ENCODE measurements around the gene CADM2. TPM values are rescaled to one million over a fixed set of nuclear protein-coding genes. Genes with fewer than 3 reads are reported as not detected.

Gene CADM2
- total and polyA plus RNA-seq, 2 donors (not counting 3 experiments of a cell fraction or from before 2014, with no cell fraction given): not detected

GRCh38 chr3:85387913-85388505, 429.2 kb downstream of the CADM2 start:
- Histone ChIP-seq H3K9me3 (replicated peaks; ENCODE audit: control insufficient read depth, insufficient read depth, low read length) (no peaks in the 10 kb centered on the region), H3K36me3 (ENCODE audit: control insufficient read depth in 2 of 2, extremely low read depth in 1 of 2, insufficient read depth in 2 of 2, low read length in 2 of 2) (no peaks in the 10 kb centered on the region), H3K9ac (replicated peaks; ENCODE audit: extremely low read depth, insufficient read depth, low read length) (no peak overlapping the region), H2AFZ (ENCODE audit: low read depth, low read length) (no peak overlapping the region), H3K9me1 (replicated peaks; ENCODE audit: control insufficient read depth, extremely low read depth, insufficient read depth, low read length) (no peaks in the 10 kb centered on the region), H3K4me1 (ENCODE audit: control insufficient read depth, extremely low read depth, insufficient read depth, low read length) (no peaks in the 10 kb centered on the region), H3K79me2 (ENCODE audit: control insufficient read depth, insufficient read depth, low read length) (no peaks in the 10 kb centered on the region), H4K20me1 (replicated peaks; ENCODE audit: control insufficient read depth, extremely low read depth, insufficient read depth, low read length) (no peaks in the 10 kb centered on the region), H3K4me3 (replicated peaks in 1 of 3; ENCODE audit: insufficient read depth in 1 of 3, low read depth in 1 of 3, low read length in 3 of 3) (no peak overlapping the region), H3K4me2 (ENCODE audit: insufficient read depth, low read length) (no peak overlapping the region), H3K27me3 (ENCODE audit: control insufficient read depth in 2 of 2, insufficient read depth in 2 of 2, low read length in 2 of 2) (no peaks in the 10 kb centered on the region), H3K27ac (ENCODE audit: insufficient read depth, low read depth, low read length) (no peak overlapping the region)
- CTCF ChIA-PET: no interaction called here
- no peak for DNase-seq (ENCODE audit: low read depth, low spot score)
- TF ChIP-seq POLR2A (IDR thresholded peaks at IDR 0.05; ENCODE audit: low read depth, low read length) (no peak), JUN (IDR thresholded peaks at IDR 0.05; ENCODE audit: borderline replicate concordance, insufficient read depth, insufficient read length, low read depth) (no peak), MYC (IDR thresholded peaks at IDR 0.05; ENCODE audit: low read depth, low read length) (no peak), EZH2 (IDR thresholded peaks at IDR 0.05; ENCODE audit: borderline replicate concordance, low read depth, low read length, severe bottlenecking) (no peak), FOS (IDR thresholded peaks at IDR 0.05; ENCODE audit: borderline replicate concordance, insufficient read depth, low read length) (no peak), MAX (IDR thresholded peaks at IDR 0.05; ENCODE audit: insufficient read depth, insufficient read length) (no peak), GATA2 (IDR thresholded peaks at IDR 0.05; ENCODE audit: insufficient read depth, insufficient read length, low read depth, low read length) (no peak), POLR2AphosphoS5 (IDR thresholded peaks at IDR 0.05; ENCODE audit: insufficient read depth, low read depth, low read length) (no peak)
- TF ChIP-seq, protein P1, sequence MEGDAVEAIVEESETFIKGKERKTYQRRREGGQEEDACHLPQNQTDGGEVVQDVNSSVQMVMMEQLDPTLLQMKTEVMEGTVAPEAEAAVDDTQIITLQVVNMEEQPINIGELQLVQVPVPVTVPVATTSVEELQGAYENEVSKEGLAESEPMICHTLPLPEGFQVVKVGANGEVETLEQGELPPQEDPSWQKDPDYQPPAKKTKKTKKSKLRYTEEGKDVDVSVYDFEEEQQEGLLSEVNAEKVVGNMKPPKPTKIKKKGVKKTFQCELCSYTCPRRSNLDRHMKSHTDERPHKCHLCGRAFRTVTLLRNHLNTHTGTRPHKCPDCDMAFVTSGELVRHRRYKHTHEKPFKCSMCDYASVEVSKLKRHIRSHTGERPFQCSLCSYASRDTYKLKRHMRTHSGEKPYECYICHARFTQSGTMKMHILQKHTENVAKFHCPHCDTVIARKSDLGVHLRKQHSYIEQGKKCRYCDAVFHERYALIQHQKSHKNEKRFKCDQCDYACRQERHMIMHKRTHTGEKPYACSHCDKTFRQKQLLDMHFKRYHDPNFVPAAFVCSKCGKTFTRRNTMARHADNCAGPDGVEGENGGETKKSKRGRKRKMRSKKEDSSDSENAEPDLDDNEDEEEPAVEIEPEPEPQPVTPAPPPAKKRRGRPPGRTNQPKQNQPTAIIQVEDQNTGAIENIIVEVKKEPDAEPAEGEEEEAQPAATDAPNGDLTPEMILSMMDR (IDR thresholded peaks at IDR 0.05; ENCODE audit: extremely low read depth in 1 of 2, insufficient read depth in 1 of 2, low read depth in 1 of 2, low read length in 2 of 2): no peak
- dilution Hi-C loops (cut with MboI; ENCODE audit: extremely low pct_ligation_motif_present, low sequenced_read_pairs) (no loop called here), intact Hi-C loops (cut with micrococcal nuclease) (no loop called here)
- POLR2A ChIA-PET: no interaction called here
- no peak for FAIRE-seq
- no TSS peak for BruUV-seq (replicated peaks)
